RWPE2 (cell line): ENCODE measurements around the gene RNF17.

ENCODE experiments used
- ATAC-seq: fragments of 200-7000 bp; cut with Tn5 transposase; 3 replicates; pipeline ENCODE4 v1.9.1; 2021; ENCODE audit warnings: low read depth
- DNase-seq: peaks from one replicate; pipeline ENCODE4 v3.0.0-alpha.2; 2020; ENCODE audit warnings: low spot score
- H3K27ac ChIP-seq: fragments of 450-650 bp; 2 replicates; pipeline ENCODE4 v1.5.1; 2017; ENCODE audit warnings: mild to moderate bottlenecking; ENCODE audit not compliant: poor library complexity, severe bottlenecking
- H3K27me3 ChIP-seq: fragments of 250-450 bp; sonication (Bioruptor Pico); 2 replicates; pipeline ENCODE4 v1.5.1; 2021; ENCODE audit warnings: mild to moderate bottlenecking, moderate library complexity; ENCODE audit not compliant: insufficient read depth, poor library complexity, severe bottlenecking
- H3K36me3 ChIP-seq: fragments of 250-450 bp; sonication (Bioruptor Pico); 2 replicates; pipeline ENCODE4 v1.5.1; 2020; ENCODE audit warnings: low read depth, mild to moderate bottlenecking, moderate library complexity
- H3K4me1 ChIP-seq: fragments of 250-450 bp; sonication (Bioruptor Pico); 2 replicates; pipeline ENCODE4 v1.5.1; 2021; ENCODE audit warnings: mild to moderate bottlenecking, moderate library complexity; ENCODE audit not compliant: insufficient read depth, poor library complexity, severe bottlenecking
- H3K4me3 ChIP-seq: fragments of 250-450 bp; sonication (Bioruptor Pico); 2 replicates; pipeline ENCODE4 v1.5.1; 2021; ENCODE audit warnings: mild to moderate bottlenecking, moderate library complexity; ENCODE audit not compliant: severe bottlenecking
- H3K9me3 ChIP-seq: fragments of 250-450 bp; sonication (Bioruptor Pico); 2 replicates; pipeline ENCODE4 v1.5.1; 2021; ENCODE audit warnings: mild to moderate bottlenecking, moderate library complexity; ENCODE audit not compliant: severe bottlenecking
- TF ChIP-seq, protein P1 (sequence below): fragments of 450-650 bp; IDR thresholded peaks from one replicate; pipeline ENCODE4 v1.5.1; 2017; ENCODE audit warnings: mild to moderate bottlenecking, moderate library complexity; ENCODE audit not compliant: poor library complexity, severe bottlenecking

RNF17 gene

DNA sequence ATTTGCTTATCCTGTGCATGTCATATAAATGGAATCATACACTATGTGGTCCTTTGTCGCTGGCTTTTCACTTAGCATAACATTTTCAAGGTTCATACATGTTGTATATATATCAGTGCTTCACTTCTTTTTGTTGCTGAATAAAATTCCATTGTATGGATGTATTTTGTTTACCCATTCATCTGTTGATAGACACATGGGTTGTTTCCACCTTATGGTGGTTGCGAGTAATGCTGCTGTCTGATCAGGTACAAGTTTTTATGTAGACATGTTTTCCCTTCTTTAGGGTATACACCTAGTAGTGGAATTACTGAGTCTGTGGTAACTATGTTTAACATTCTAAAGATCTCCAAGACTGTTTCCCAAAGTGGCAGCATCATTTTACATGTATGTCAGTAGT lies 102.5 kb downstream of the RNF17 start:
- H3K4me3 ChIP-seq, result no peak overlapping the region
- DNase-seq (no peak), ATAC-seq (peak; percentile 50; the same call in 1 of the 3 replicates)
- peaks cover 13% of the 10 kb centered on the region for H3K4me1 ChIP-seq
- H3K9me3 ChIP-seq, result no peaks in the 10 kb centered on the region
- no peaks in the 10 kb centered on the region for H3K27me3 ChIP-seq
- TF ChIP-seq, protein P1, sequence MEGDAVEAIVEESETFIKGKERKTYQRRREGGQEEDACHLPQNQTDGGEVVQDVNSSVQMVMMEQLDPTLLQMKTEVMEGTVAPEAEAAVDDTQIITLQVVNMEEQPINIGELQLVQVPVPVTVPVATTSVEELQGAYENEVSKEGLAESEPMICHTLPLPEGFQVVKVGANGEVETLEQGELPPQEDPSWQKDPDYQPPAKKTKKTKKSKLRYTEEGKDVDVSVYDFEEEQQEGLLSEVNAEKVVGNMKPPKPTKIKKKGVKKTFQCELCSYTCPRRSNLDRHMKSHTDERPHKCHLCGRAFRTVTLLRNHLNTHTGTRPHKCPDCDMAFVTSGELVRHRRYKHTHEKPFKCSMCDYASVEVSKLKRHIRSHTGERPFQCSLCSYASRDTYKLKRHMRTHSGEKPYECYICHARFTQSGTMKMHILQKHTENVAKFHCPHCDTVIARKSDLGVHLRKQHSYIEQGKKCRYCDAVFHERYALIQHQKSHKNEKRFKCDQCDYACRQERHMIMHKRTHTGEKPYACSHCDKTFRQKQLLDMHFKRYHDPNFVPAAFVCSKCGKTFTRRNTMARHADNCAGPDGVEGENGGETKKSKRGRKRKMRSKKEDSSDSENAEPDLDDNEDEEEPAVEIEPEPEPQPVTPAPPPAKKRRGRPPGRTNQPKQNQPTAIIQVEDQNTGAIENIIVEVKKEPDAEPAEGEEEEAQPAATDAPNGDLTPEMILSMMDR, result peak; percentile 8
- no peak overlapping the region for H3K27ac ChIP-seq
- H3K36me3 ChIP-seq, result no peaks in the 10 kb centered on the region

DNA sequence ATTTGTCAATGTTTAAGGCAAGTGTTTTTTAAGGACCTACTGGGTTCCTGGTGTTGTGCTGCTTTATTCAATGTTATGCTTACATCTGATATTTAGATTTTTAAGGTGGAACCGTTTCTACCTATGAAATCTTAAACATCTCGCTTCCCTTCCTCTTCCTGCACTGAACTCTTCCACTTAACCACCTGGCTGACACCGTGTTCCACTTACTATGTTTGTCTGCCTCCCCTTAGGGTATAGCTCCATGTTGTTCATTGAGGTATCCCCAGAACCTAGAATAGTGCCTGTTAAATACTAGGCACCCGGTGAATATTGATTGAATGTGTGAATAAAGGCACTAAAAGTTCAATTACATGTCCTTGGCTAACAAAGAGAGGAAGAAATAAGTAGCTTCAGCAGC lies 104.9 kb downstream of the RNF17 start:
- TF ChIP-seq, protein P1, result no peak
- no peaks in the 10 kb centered on the region for H3K9me3 ChIP-seq
- H3K4me3 ChIP-seq, result no peak overlapping the region
- ATAC-seq (no peak), DNase-seq (no peak)
- no peaks in the 10 kb centered on the region for H3K36me3 ChIP-seq
- peaks cover 13% of the 10 kb centered on the region for H3K4me1 ChIP-seq
- no peaks in the 10 kb centered on the region for H3K27me3 ChIP-seq
- no peak overlapping the region for H3K27ac ChIP-seq

DNA sequence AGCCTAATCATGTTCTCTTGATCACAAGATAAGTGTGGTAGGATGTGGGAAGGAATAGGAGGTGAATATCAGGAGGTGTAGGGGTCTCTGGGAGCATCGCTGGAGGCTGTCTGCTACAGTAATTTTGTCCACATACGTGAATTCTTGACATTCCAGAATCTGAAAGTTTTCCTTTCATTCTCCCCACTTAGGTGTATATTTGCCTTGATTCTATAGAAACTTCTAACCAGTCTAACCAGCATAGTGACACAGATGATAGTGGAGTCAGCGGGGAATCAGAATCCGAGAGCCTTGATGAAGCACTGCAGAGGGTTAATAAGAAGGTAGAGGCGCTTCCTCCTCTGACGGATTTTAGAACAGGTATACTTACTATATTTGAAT lies 106.4 kb downstream of the RNF17 start:
- no peak for DNase-seq
- H3K9me3 ChIP-seq, result no peaks in the 10 kb centered on the region
- ATAC-seq, result no peak
- no peaks in the 10 kb centered on the region for H3K36me3 ChIP-seq
- TF ChIP-seq, protein P1, result no peak
- H3K27ac ChIP-seq, result no peak overlapping the region
- H3K27me3 ChIP-seq, result no peaks in the 10 kb centered on the region
- peaks cover 5% of the 10 kb centered on the region for H3K4me1 ChIP-seq
- no peak overlapping the region for H3K4me3 ChIP-seq

DNA sequence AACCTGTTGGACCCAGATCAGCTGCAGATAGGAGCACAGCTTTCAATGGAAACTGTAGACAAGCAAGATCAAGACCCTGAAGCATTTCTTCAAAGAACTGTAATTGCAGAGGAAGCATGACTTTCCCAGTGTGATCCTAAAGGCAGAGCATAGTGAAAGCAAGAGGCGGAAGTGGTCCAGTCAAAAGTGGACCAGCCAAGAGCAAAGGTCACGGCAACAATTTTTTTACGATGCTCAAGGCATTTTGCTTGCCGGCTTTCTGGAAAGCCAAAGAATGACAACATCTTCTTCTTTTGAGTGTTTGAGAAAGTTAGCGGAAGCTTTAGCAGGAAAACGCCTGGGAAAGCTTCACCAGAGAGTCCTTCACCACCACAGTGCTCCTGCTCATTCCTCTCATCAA lies 111.6 kb downstream of the RNF17 start:
- DNase-seq, result no peak
- Histone ChIP-seq H3K27me3 (no peaks in the 10 kb centered on the region), H3K27ac (no peak overlapping the region), H3K4me3 (no peak overlapping the region), H3K4me1 (no peaks in the 10 kb centered on the region), H3K9me3 (no peaks in the 10 kb centered on the region), H3K36me3 (no peaks in the 10 kb centered on the region)
- no peak for ATAC-seq
- TF ChIP-seq, protein P1, result no peak

DNA sequence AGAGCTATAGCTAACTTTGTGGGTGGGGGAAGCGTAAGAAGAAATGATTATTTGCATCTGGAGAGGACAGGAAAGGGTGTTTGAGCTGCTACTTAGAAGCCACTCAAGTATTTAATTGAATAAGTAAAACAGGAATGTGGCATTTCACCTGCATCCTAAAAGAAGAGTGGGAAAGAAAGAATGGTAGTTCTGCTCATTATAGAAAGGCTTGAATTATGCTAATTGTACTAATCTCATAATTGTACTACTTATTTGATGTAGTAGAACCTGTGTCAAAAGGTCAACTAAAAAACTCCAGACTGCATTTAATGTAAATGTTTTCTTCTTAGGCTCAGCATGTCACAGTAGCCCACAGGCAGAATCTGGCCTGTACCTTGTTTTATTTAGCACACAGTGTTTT lies 113.6 kb downstream of the RNF17 start:
- DNase-seq, result no peak
- H3K4me3 ChIP-seq, result no peak overlapping the region
- H3K36me3 ChIP-seq, result no peaks in the 10 kb centered on the region
- H3K9me3 ChIP-seq, result no peaks in the 10 kb centered on the region
- H3K27me3 ChIP-seq, result no peaks in the 10 kb centered on the region
- TF ChIP-seq, protein P1, result no peak
- no peak overlapping the region for H3K27ac ChIP-seq
- no peaks in the 10 kb centered on the region for H3K4me1 ChIP-seq
- ATAC-seq, result no peak
